B cell (primary cell): ENCODE measurements around the gene TMEM33. TPM values are rescaled to one million over a fixed set of nuclear protein-coding genes. Genes with fewer than 3 reads are reported as not detected.

ENCODE experiments used
- ATAC-seq: fragments of 200-7000 bp; cut with Tn5 transposase; one replicate; pipeline ENCODE4 v1.10.0; 2021; ENCODE audit warnings: low read depth, mild to moderate bottlenecking, moderate number of reproducible peaks, moderate library complexity
- CTCF ChIA-PET: fragments of 350-600 bp; sonication (Branson Sonifier 250); formaldehyde crosslinking; loops from one replicate; lab custom pipeline; 2021; ENCODE audit warnings: antibody characterized with exemption, inconsistent platforms; lab: Charles Lee
- POLR2A ChIA-PET: fragments of 350-600 bp; sonication (Branson Sonifier 250); formaldehyde crosslinking; loops from one replicate; lab custom pipeline; 2021; ENCODE audit warnings: antibody characterized with exemption; lab: Charles Lee
- DNase-seq: peaks from one replicate; pipeline ENCODE4 v3.0.0; 2013
- H2AFZ ChIP-seq: 2 replicates; pipeline ENCODE4 v1.6.1; 2012; ENCODE audit warnings: mild to moderate bottlenecking, low read depth, low read length; ENCODE audit not compliant: insufficient read depth, poor library complexity, severe bottlenecking
- H3K27ac ChIP-seq, 2 donors: 1 replicate in 1 of 2; 2 replicates in 1 of 2; pipeline ENCODE4 v1.5.1; 2012 to 2013; ENCODE audit warnings: low read length in 2 of 2, mild to moderate bottlenecking in 2 of 2, moderate library complexity in 1 of 2
- H3K27me3 ChIP-seq, 4 experiments: fragments of 200-600 bp in 1 of 4; sonication (generic) in 1 of 4; replicated peaks in 1 of 4; 1 replicate in 2 of 4; 2 replicates in 2 of 4; pipeline versions ENCODE4 v1.6.1 to v1.7.0; 2013 to 2016; ENCODE audit warnings: low read length in 3 of 4, mild to moderate bottlenecking in 2 of 4, mixed read lengths in 1 of 4, moderate library complexity in 1 of 4; ENCODE audit not compliant: insufficient read depth in 4 of 4, control insufficient read depth in 3 of 4; ENCODE audit errors: control extremely low read depth in 1 of 4
- H3K36me3 ChIP-seq, 2 experiments: replicated peaks in 1 of 2; 1 replicate in 1 of 2; 2 replicates in 1 of 2; pipeline versions ENCODE4 v1.6.1 to v1.7.1; 2013; ENCODE audit warnings: low read length in 1 of 2; ENCODE audit not compliant: insufficient read depth in 2 of 2, control insufficient read depth in 1 of 2; ENCODE audit errors: control extremely low read depth in 1 of 2, extremely low read depth in 1 of 2
- H3K4me1 ChIP-seq, 2 donors: fragments of 200-600 bp in 1 of 2; sonication (generic) in 1 of 2; 1 replicate in 1 of 2; 2 replicates in 1 of 2; pipeline versions ENCODE4 v1.5.1 to v1.6.1; 2013 to 2017; ENCODE audit warnings: low read length in 2 of 2; ENCODE audit not compliant: control insufficient read depth in 2 of 2, insufficient read depth in 2 of 2
- H3K4me2 ChIP-seq: replicated peaks from 2 replicates; pipeline ENCODE3; 2012; ENCODE audit warnings: mild to moderate bottlenecking, low read depth, low read length; ENCODE audit not compliant: poor library complexity, severe bottlenecking
- H3K4me3 ChIP-seq, 5 experiments: fragments of 200-600 bp in 1 of 5; sonication (generic) in 1 of 5; 1 replicate in 3 of 5; 2 replicates in 2 of 5; pipeline versions ENCODE4 v1.5.1 to v1.7.0; 2011 to 2016; ENCODE audit warnings: low read length in 4 of 5, mild to moderate bottlenecking in 4 of 5, low read depth in 2 of 5, control low read depth in 1 of 5, moderate library complexity in 1 of 5; ENCODE audit not compliant: insufficient read depth in 1 of 5; ENCODE audit errors: control extremely low read depth in 1 of 5, extremely low read depth in 1 of 5
- H3K79me2 ChIP-seq: fragments of 200-600 bp; sonication (generic); one replicate; pipeline ENCODE4 v1.6.0; 2016; ENCODE audit warnings: low read length; ENCODE audit not compliant: control insufficient read depth, insufficient read depth
- H3K9ac ChIP-seq: fragments of 200-600 bp; sonication (generic); 2 replicates; pipeline ENCODE4 v1.6.1; 2017; ENCODE audit warnings: mild to moderate bottlenecking, low read length, moderate library complexity
- H3K9me3 ChIP-seq, 3 donors: one replicate each; pipeline versions ENCODE4 v1.6.1 to v1.7.1; 2013; ENCODE audit warnings: low read length in 2 of 3; ENCODE audit not compliant: control insufficient read depth in 2 of 3, insufficient read depth in 1 of 3; ENCODE audit errors: control extremely low read depth in 1 of 3
- H4K20me1 ChIP-seq: 2 replicates; pipeline ENCODE4 v1.6.0; 2012; ENCODE audit warnings: mild to moderate bottlenecking, low read length; ENCODE audit not compliant: insufficient read depth, control insufficient read depth, poor library complexity, severe bottlenecking
- H3K27ac Mint-ChIP-seq: one replicate; pipeline ENCODE4 v1.8.0; 2021; ENCODE audit warnings: mixed read lengths
- H3K27me3 Mint-ChIP-seq: one replicate; pipeline ENCODE4 v1.8.0; 2021; ENCODE audit warnings: mixed read lengths
- H3K4me1 Mint-ChIP-seq: one replicate; pipeline ENCODE4 v1.8.0; 2021; ENCODE audit warnings: mixed read lengths
- H3K4me3 Mint-ChIP-seq: one replicate; pipeline ENCODE4 v1.8.0; 2021; ENCODE audit warnings: mixed read lengths
- H3K9me3 Mint-ChIP-seq: one replicate; pipeline ENCODE4 v1.8.0; 2022; ENCODE audit warnings: mixed read lengths; ENCODE audit not compliant: insufficient read depth
- CTCF ChIP-seq: fragments of 200-600 bp; IDR thresholded peaks from one replicate; pipeline ENCODE4 v1.8.0; 2022; ENCODE audit warnings: antibody characterized with exemption, mild to moderate bottlenecking
- EZH2 ChIP-seq: IDR thresholded peaks from 2 replicates; pipeline ENCODE4 v1.6.1; 2012; ENCODE audit warnings: borderline replicate concordance, low read depth, mild to moderate bottlenecking, moderate library complexity, low read length; ENCODE audit not compliant: insufficient read depth, poor library complexity, severe bottlenecking
- WGBS: methylation state at CpG from one replicate; pipeline ENCODE4 v1.1.5; 2013; ENCODE audit warnings: missing lambda C conversion rate; ENCODE audit not compliant: insufficient coverage; 5-methylcytosine and 5-hydroxymethylcytosine counted together
- intact Hi-C: fragments of 100-400 bp; cut with micrococcal nuclease; formaldehyde crosslinking; loops from one replicate; pipeline ENCODE4 v1.10.0; 2022
- polyA plus RNA-seq: library from polyadenylated mRNA; depleted of rRNA; stranded (reverse); fragments of >200 nt; gene quantifications from 2 replicates; pipeline ENCODE4 v1.2.3, GENCODE V29; 2012
- total RNA-seq, 2 donors: library from RNA; stranded (reverse); fragments of 120-200 nt in 1 of 2; gene quantifications; 1 replicate in 1 of 2; 2 replicates in 1 of 2; pipeline versions ENCODE4 v1.2.3 to v1.2.4, GENCODE V29; 2013 to 2022

The TMEM33 gene
- total and polyA plus RNA-seq, 2 donors (not counting 1 experiment from before 2014, with no cell fraction given): 10.5 to 39.2 TPM

GRCh38 chr4:41991916-41992767 is 56.9 kb downstream of the TMEM33 start:
- H3K9ac ChIP-seq: no peak overlapping the region
- Mint-ChIP-seq H3K27ac (no peak overlapping the region), H3K4me1 (peaks cover 24% of the 10 kb centered on the region), H3K27me3 (no peaks in the 10 kb centered on the region), H3K9me3 (no peaks in the 10 kb centered on the region), H3K4me3 (peak overlapping the region; percentile 100)
- CTCF ChIA-PET: interaction anchor here (1.4 kb wide), 1 partner anchor 9 kb away, joined by 3 read pairs; no protein-coding TSS in a partner anchor
- intact Hi-C loops: no loop called here
- no peak overlapping the region for H3K27ac ChIP-seq
- no peaks in the 10 kb centered on the region for H3K27me3 ChIP-seq
- no peaks in the 10 kb centered on the region for H3K36me3 ChIP-seq
- H3K9me3 ChIP-seq: no peaks in the 10 kb centered on the region
- no peak overlapping the region for H2AFZ ChIP-seq
- peaks cover 7% of the 10 kb centered on the region for H4K20me1 ChIP-seq
- POLR2A ChIA-PET: no interaction called here
- ATAC-seq (no peak), DNase-seq (no peak)
- WGBS: 100% methylated on average over 6 of the region's 10 CpGs
- H3K79me2 ChIP-seq: peaks cover 58% of the 10 kb centered on the region
- H3K4me1 ChIP-seq: peaks cover 14 to 20% of the 10 kb centered on the region in 2 donors
- H3K4me3 ChIP-seq: no peak overlapping the region
- peak overlapping the region; percentile 90 for H3K4me2 ChIP-seq
- TF ChIP-seq CTCF (no peak), EZH2 (no peak)
